Astrocyte (in vitro differentiated cells and primary cell): ENCODE results near the gene RAPGEF2. TPM values are rescaled to one million over a fixed set of nuclear protein-coding genes. Genes with fewer than 3 reads are reported as not detected.
A peak's percentile ranks its signal among the peaks of the same experiment; 100 is the strongest.

Experiments used
- DNase-seq: peaks from one replicate; pipeline ENCODE4 v3.0.0-alpha.2; 2010; ENCODE audit warnings: low read depth
- FAIRE-seq: peaks from 2 replicates; lab custom pipeline; 2011; peaks lifted over from hg19 to GRCh38; lab: Jason Lieb, UNC
- H2AFZ ChIP-seq: 2 replicates; pipeline ENCODE4 v1.6.0; 2012; ENCODE audit warnings: low read depth, low read length, inconsistent platforms
- H3K27ac ChIP-seq: 2 replicates; pipeline ENCODE4 v1.5.1; 2011; ENCODE audit warnings: low read depth, low read length, inconsistent platforms
- H3K27me3 ChIP-seq: 2 replicates; pipeline ENCODE4 v1.6.0; 2011; ENCODE audit warnings: low read length, inconsistent platforms; ENCODE audit not compliant: insufficient read depth
- H3K36me3 ChIP-seq: 2 replicates; pipeline ENCODE4 v1.5.1; 2011; ENCODE audit warnings: low read length, inconsistent platforms; ENCODE audit not compliant: insufficient read depth
- H3K4me1 ChIP-seq: 2 replicates; pipeline ENCODE4 v1.5.1; 2011; ENCODE audit warnings: low read length, inconsistent platforms; ENCODE audit not compliant: insufficient read depth
- H3K4me2 ChIP-seq: 2 replicates; pipeline ENCODE4 v1.6.0; 2012; ENCODE audit warnings: low read length, inconsistent platforms
- H3K4me3 ChIP-seq: 2 replicates; pipeline ENCODE4 v1.5.1; 2011; ENCODE audit warnings: low read depth, mild to moderate bottlenecking, low read length, inconsistent platforms; ENCODE audit not compliant: insufficient read depth
- H3K79me2 ChIP-seq: 2 replicates; pipeline ENCODE4 v1.6.0; 2012; ENCODE audit warnings: mild to moderate bottlenecking, low read length, inconsistent platforms; ENCODE audit not compliant: insufficient read depth
- H3K9ac ChIP-seq: 2 replicates; pipeline ENCODE4 v1.6.0; 2012; ENCODE audit warnings: mild to moderate bottlenecking, low read length, inconsistent platforms
- H3K9me3 ChIP-seq: 2 replicates; pipeline ENCODE4 v1.5.1; 2012; ENCODE audit warnings: low read depth, mild to moderate bottlenecking, low read length, inconsistent platforms; ENCODE audit not compliant: insufficient read depth
- H4K20me1 ChIP-seq: 2 replicates; pipeline ENCODE4 v1.6.0; 2012; ENCODE audit warnings: low read length, inconsistent platforms; ENCODE audit not compliant: insufficient read depth
- H3K27ac Mint-ChIP-seq: one replicate; pipeline ENCODE4 v1.8.0; 2021; ENCODE audit warnings: mild to moderate bottlenecking, mixed read lengths; ENCODE audit not compliant: unreplicated experiment
- H3K27me3 Mint-ChIP-seq: one replicate; pipeline ENCODE4 v1.8.0; 2021; ENCODE audit warnings: low read depth, mixed read lengths; ENCODE audit not compliant: unreplicated experiment
- H3K36me3 Mint-ChIP-seq: one replicate; pipeline ENCODE4 v1.8.0; 2021; ENCODE audit warnings: low read depth, mixed read lengths; ENCODE audit not compliant: unreplicated experiment
- H3K4me1 Mint-ChIP-seq: one replicate; pipeline ENCODE4 v1.8.0; 2021; ENCODE audit warnings: low read depth, mixed read lengths; ENCODE audit not compliant: unreplicated experiment
- H3K4me3 Mint-ChIP-seq: one replicate; pipeline ENCODE4 v1.8.0; 2021; ENCODE audit warnings: mild to moderate bottlenecking, moderate library complexity, mixed read lengths; ENCODE audit not compliant: unreplicated experiment
- H3K9me3 Mint-ChIP-seq: one replicate; pipeline ENCODE4 v1.8.0; 2021; ENCODE audit warnings: mild to moderate bottlenecking, mixed read lengths; ENCODE audit not compliant: unreplicated experiment
- EZH2 ChIP-seq: IDR thresholded peaks from 2 replicates; pipeline ENCODE4 v1.6.1; 2012; ENCODE audit warnings: mild to moderate bottlenecking, low read length, inconsistent platforms; ENCODE audit not compliant: insufficient read depth
- total RNA-seq: library from RNA; stranded (reverse); gene quantifications from 2 replicates; pipeline ENCODE4 v1.2.1, GENCODE V29; 2021
- TF ChIP-seq, protein P1 (sequence below): IDR thresholded peaks from 2 replicates; pipeline ENCODE4 v1.5.1; 2011; ENCODE audit warnings: low read depth, mild to moderate bottlenecking, inconsistent platforms, low read length, moderate library complexity; ENCODE audit not compliant: insufficient read depth

The RAPGEF2 gene
- total RNA-seq, 1 donor from 2014 or later, result 59.0 TPM

- Histone ChIP-seq H3K27ac (no peak overlapping the region), H4K20me1 (peaks cover 72% of the 10 kb centered on the region), H3K27me3 (no peaks in the 10 kb centered on the region), H3K9ac (no peak overlapping the region), H3K9me3 (no peaks in the 10 kb centered on the region), H3K4me3 (no peak overlapping the region), H3K79me2 (peaks cover 92% of the 10 kb centered on the region), H3K4me1 (no peaks in the 10 kb centered on the region), H3K4me2 (no peak overlapping the region), H2AFZ (no peak overlapping the region), H3K36me3 (no peaks in the 10 kb centered on the region)
- TF ChIP-seq EZH2, result no peak
- TF ChIP-seq, protein P1, sequence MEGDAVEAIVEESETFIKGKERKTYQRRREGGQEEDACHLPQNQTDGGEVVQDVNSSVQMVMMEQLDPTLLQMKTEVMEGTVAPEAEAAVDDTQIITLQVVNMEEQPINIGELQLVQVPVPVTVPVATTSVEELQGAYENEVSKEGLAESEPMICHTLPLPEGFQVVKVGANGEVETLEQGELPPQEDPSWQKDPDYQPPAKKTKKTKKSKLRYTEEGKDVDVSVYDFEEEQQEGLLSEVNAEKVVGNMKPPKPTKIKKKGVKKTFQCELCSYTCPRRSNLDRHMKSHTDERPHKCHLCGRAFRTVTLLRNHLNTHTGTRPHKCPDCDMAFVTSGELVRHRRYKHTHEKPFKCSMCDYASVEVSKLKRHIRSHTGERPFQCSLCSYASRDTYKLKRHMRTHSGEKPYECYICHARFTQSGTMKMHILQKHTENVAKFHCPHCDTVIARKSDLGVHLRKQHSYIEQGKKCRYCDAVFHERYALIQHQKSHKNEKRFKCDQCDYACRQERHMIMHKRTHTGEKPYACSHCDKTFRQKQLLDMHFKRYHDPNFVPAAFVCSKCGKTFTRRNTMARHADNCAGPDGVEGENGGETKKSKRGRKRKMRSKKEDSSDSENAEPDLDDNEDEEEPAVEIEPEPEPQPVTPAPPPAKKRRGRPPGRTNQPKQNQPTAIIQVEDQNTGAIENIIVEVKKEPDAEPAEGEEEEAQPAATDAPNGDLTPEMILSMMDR, result no peak
- no peaks in the 10 kb centered on the region for H3K9me3 Mint-ChIP-seq
- no peak for FAIRE-seq
- H3K27me3 Mint-ChIP-seq, result no peaks in the 10 kb centered on the region
- H3K27ac Mint-ChIP-seq, result no peak overlapping the region
- no peak overlapping the region for H3K4me3 Mint-ChIP-seq
- no peak for DNase-seq
- peaks cover 17% of the 10 kb centered on the region for H3K4me1 Mint-ChIP-seq
- no peaks in the 10 kb centered on the region for H3K36me3 Mint-ChIP-seq
Observed at GRCh38 chr4:159151689-159152088, 48.8 kb downstream of the RAPGEF2 start.

DNA sequence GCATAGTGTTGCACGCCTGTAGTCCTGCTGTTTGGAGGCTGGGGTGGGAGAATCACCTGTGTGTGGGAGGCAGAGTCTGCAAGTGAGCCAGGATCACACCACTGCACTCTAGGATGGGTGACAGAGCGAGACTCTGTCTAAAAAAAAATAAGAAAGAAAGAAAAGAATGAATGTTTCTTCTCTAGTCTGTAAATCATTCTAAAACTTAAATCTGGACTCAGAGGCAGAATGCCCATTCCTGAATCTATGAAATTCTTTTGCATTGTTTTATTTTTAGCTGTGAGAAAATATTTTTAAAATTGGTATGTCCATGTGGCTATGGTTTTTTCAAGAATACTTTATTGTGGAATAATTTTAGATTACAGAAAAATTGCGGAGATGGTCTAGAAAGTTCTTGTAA is 49.3 kb downstream of the RAPGEF2 start:
- Histone ChIP-seq H3K4me2 (no peak overlapping the region), H3K27ac (no peak overlapping the region), H3K4me1 (no peaks in the 10 kb centered on the region), H3K4me3 (no peak overlapping the region), H3K79me2 (peaks cover 92% of the 10 kb centered on the region), H3K9me3 (no peaks in the 10 kb centered on the region), H3K9ac (no peak overlapping the region), H4K20me1 (peaks cover 74% of the 10 kb centered on the region), H3K27me3 (no peaks in the 10 kb centered on the region), H2AFZ (no peak overlapping the region), H3K36me3 (no peaks in the 10 kb centered on the region)
- no peak for DNase-seq
- Mint-ChIP-seq H3K4me1 (peaks cover 17% of the 10 kb centered on the region), H3K27ac (no peak overlapping the region), H3K9me3 (no peaks in the 10 kb centered on the region), H3K36me3 (no peaks in the 10 kb centered on the region), H3K27me3 (no peaks in the 10 kb centered on the region), H3K4me3 (no peak overlapping the region)
- FAIRE-seq, result no peak
- no peak for TF ChIP-seq EZH2
- TF ChIP-seq, protein P1, result no peak

DNA sequence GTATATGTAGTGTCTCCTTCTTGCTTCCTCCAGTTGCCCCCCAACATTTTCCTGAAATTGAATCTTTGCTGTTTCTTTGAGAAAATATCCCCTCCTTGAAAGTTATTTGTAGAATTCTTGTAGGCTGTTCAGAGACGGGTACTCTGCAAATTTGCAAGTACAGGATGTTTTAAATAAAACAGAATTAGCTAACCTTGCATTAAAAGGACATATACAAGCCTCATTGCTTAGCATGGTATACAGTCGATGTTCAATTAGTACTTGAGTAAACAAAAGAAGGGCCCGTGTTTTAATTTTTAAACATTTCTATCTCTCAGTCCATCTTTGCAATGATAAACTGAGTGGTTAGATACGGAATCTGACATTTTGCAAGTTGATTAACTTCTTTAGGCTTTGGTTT is 50.8 kb downstream of the RAPGEF2 start:
- no peak for TF ChIP-seq EZH2
- TF ChIP-seq, protein P1, result no peak
- H2AFZ ChIP-seq, result no peak overlapping the region
- Mint-ChIP-seq H3K4me1 (peaks cover 29% of the 10 kb centered on the region), H3K36me3 (no peaks in the 10 kb centered on the region), H3K27me3 (no peaks in the 10 kb centered on the region), H3K9me3 (no peaks in the 10 kb centered on the region), H3K27ac (no peak overlapping the region), H3K4me3 (peak overlapping the region; percentile 51)
- H3K79me2 ChIP-seq, result peaks cover 96% of the 10 kb centered on the region
- no peaks in the 10 kb centered on the region for H3K9me3 ChIP-seq
- H3K27me3 ChIP-seq, result no peaks in the 10 kb centered on the region
- DNase-seq (no peak), FAIRE-seq (peak; percentile 50)
- H3K36me3 ChIP-seq, result no peaks in the 10 kb centered on the region
- H3K4me2 ChIP-seq, result no peak overlapping the region
- peaks cover 82% of the 10 kb centered on the region for H4K20me1 ChIP-seq
- H3K27ac ChIP-seq, result no peak overlapping the region
- H3K4me3 ChIP-seq, result no peak overlapping the region
- H3K9ac ChIP-seq, result no peak overlapping the region
- no peaks in the 10 kb centered on the region for H3K4me1 ChIP-seq
